ENCODE results near the gene NRXN3. TPM values are rescaled to one million over a fixed set of nuclear protein-coding genes. Genes with fewer than 3 reads are reported as not detected.

NRXN3 gene
- total RNA-seq, 1 experiment from 2014 or later: not detected

- ChIA-PET POLR2A (no interaction called here), RAD21 (ENCODE audit: low non-redundant PET in 1 of 2, low total read pairs in 2 of 2, uncharacterized antibody in 2 of 2, unreplicated experiment in 2 of 2) (no interaction called here), CTCF (no interaction called here)
- H4K20me1 ChIP-seq (ENCODE audit: insufficient read depth): no peaks in the 10 kb centered on the region
- H2AFZ ChIP-seq (ENCODE audit: low read depth, low read length, poor library complexity, severe bottlenecking): no peak overlapping the region
- no peak overlapping the region for H3K4me3 ChIP-seq (replicated peaks in 1 of 2; ENCODE audit: low read depth in 1 of 2, low read length in 2 of 2)
- no peak for DNase-seq (ENCODE audit: low read depth, low spot score)
- no peak overlapping the region for H3K4me2 ChIP-seq (ENCODE audit: low read length)
- H3K27me3 ChIP-seq (ENCODE audit: insufficient read depth, low read length): no peaks in the 10 kb centered on the region
- no peaks in the 10 kb centered on the region for H3K79me2 ChIP-seq (ENCODE audit: insufficient read depth, low read length)
- BruUV-seq (replicated peaks): no TSS peak
- intact Hi-C loops (cut with micrococcal nuclease): no loop called here
- H3K27ac ChIP-seq (ENCODE audit: low read depth, low read length): no peak overlapping the region
- H3K4me1 ChIP-seq (ENCODE audit: control insufficient read depth in 1 of 2, insufficient read depth in 2 of 2, low read length in 2 of 2): no peaks in the 10 kb centered on the region
- no peak for ATAC-seq
- no peaks in the 10 kb centered on the region for H3K9me2 ChIP-seq (ENCODE audit: insufficient read depth)
- TF ChIP-seq YY1 (IDR thresholded peaks at IDR 0.05; ENCODE audit: extremely low read depth, insufficient replicate concordance, low read depth, low read length) (no peak), POLR2A (IDR thresholded peaks at IDR 0.05; ENCODE audit: borderline replicate concordance, extremely low read depth, insufficient read depth, insufficient read length) (no peak), SRF (IDR thresholded peaks at IDR 0.05; ENCODE audit: low read depth) (no peak), CBX3 (IDR thresholded peaks at IDR 0.05; ENCODE audit: low read depth) (no peak), JUND (IDR thresholded peaks at IDR 0.05) (no peak), MAX (IDR thresholded peaks at IDR 0.05) (no peak), ELF1 (IDR thresholded peaks at IDR 0.05; ENCODE audit: borderline replicate concordance, low read depth) (no peak), EGR1 (IDR thresholded peaks at IDR 0.05; ENCODE audit: low read depth) (no peak), EZH2phosphoT487 (IDR thresholded peaks at IDR 0.05; ENCODE audit: borderline replicate concordance) (no peak), SP1 (IDR thresholded peaks at IDR 0.05; ENCODE audit: low read depth) (no peak), ZFX (IDR thresholded peaks at IDR 0.05) (no peak), FOSL1 (IDR thresholded peaks at IDR 0.05; ENCODE audit: low read depth) (no peak), POLR2AphosphoS5 (IDR thresholded peaks at IDR 0.05; ENCODE audit: low read depth, low read length) (no peak), CEBPB (IDR thresholded peaks at IDR 0.05; ENCODE audit: low read depth) (no peak), ATF3 (IDR thresholded peaks at IDR 0.05) (no peak)
- TF ChIP-seq, protein P1, sequence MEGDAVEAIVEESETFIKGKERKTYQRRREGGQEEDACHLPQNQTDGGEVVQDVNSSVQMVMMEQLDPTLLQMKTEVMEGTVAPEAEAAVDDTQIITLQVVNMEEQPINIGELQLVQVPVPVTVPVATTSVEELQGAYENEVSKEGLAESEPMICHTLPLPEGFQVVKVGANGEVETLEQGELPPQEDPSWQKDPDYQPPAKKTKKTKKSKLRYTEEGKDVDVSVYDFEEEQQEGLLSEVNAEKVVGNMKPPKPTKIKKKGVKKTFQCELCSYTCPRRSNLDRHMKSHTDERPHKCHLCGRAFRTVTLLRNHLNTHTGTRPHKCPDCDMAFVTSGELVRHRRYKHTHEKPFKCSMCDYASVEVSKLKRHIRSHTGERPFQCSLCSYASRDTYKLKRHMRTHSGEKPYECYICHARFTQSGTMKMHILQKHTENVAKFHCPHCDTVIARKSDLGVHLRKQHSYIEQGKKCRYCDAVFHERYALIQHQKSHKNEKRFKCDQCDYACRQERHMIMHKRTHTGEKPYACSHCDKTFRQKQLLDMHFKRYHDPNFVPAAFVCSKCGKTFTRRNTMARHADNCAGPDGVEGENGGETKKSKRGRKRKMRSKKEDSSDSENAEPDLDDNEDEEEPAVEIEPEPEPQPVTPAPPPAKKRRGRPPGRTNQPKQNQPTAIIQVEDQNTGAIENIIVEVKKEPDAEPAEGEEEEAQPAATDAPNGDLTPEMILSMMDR (IDR thresholded peaks at IDR 0.05 in 2 of 3, conservative IDR thresholded peaks at IDR 0.05 in 1 of 3; ENCODE audit: borderline replicate concordance in 1 of 3, insufficient read depth in 1 of 3, low read depth in 2 of 3, low read length in 2 of 3): no peak
- H3K9ac ChIP-seq (ENCODE audit: low read length): no peak overlapping the region
- peaks cover 16 to 20% of the 10 kb centered on the region in 2 experiments; a peak in 3 of 4 replicates for H3K9me3 ChIP-seq (ENCODE audit: control insufficient read depth in 1 of 2, insufficient read depth in 1 of 2, low read depth in 1 of 2, low read length in 2 of 2)
- no peaks in the 10 kb centered on the region for H3K36me3 ChIP-seq (ENCODE audit: control insufficient read depth in 1 of 2, insufficient read depth in 2 of 2, low read length in 2 of 2)
These were observed 1408.3 kb downstream of the NRXN3 start for GRCh38 chr14:79578470-79578869.

All from HCT116 (cell line).